Testis (tissue), 3 donors: ENCODE results near the gene NXPH3. TPM values are rescaled to one million over a fixed set of nuclear protein-coding genes. Genes with fewer than 3 reads are reported as not detected.

Experiments used
- DNase-seq: peaks from one replicate; pipeline ENCODE4 v3.0.0-alpha.2; 2019
- H3K27ac ChIP-seq, 2 donors: fragments of 200-600 bp; sonication (generic); one replicate each; pipeline ENCODE4 v1.5.1; 2019
- H3K27me3 ChIP-seq: fragments of 200-600 bp; sonication (generic); one replicate; pipeline ENCODE4 v1.5.1; 2019
- H3K36me3 ChIP-seq: fragments of 200-600 bp; sonication (generic); one replicate; pipeline ENCODE4 v1.5.1; 2017; ENCODE audit warnings: low read depth; ENCODE audit errors: missing control alignments
- H3K4me1 ChIP-seq: fragments of 200-600 bp; sonication (generic); one replicate; pipeline ENCODE4 v1.5.1; 2019
- H3K4me3 ChIP-seq, 2 donors: fragments of 200-600 bp; sonication (generic); one replicate each; pipeline ENCODE4 v1.5.1; 2017 to 2019
- H3K9me3 ChIP-seq: fragments of 200-600 bp; sonication (generic); one replicate; pipeline ENCODE4 v1.5.1; 2017
- CTCF ChIP-seq, 3 experiments: fragments of 450-650 bp in 2 of 3; fragments of 200-600 bp in 1 of 3; sonication (generic) in 1 of 3; IDR thresholded peaks; one replicate each; pipeline ENCODE4 v1.5.1; 2016 to 2019; ENCODE audit warnings: antibody characterized with exemption in 3 of 3, mild to moderate bottlenecking in 2 of 3, moderate library complexity in 1 of 3
- POLR2A ChIP-seq: fragments of 450-650 bp; IDR thresholded peaks from one replicate; pipeline ENCODE4 v1.6.1; 2017; ENCODE audit warnings: antibody characterized with exemption, mild to moderate bottlenecking, moderate library complexity
- WGBS, 2 donors: methylation state at CpG; one replicate each; pipeline ENCODE4 v1.1.5; 2018; 5-methylcytosine and 5-hydroxymethylcytosine counted together
- intact Hi-C: fragments of 100-400 bp; cut with DNase I; formaldehyde crosslinking; loops from one replicate; pipeline ENCODE4 v1.15.1; 2023; ENCODE audit warnings: low total_unique reads
- polyA plus RNA-seq: library from polyadenylated mRNA; stranded (reverse); fragments of 350-450 nt; fragmentation: Illumina TruSeq; extraction: RNeasy Lipid Tissue Mini Kit (QIAGEN cat#74804); gene quantifications from one replicate; pipeline ENCODE4 v1.2.3, GENCODE V29; 2014; ENCODE audit warnings: low read depth, low replicate concordance; ENCODE audit not compliant: insufficient read depth
- total RNA-seq, 2 donors: library from RNA; depleted of rRNA; stranded (reverse); fragments of >200 nt; gene quantifications; one replicate each; pipeline ENCODE4 v1.2.3, GENCODE V29; 2016

Gene NXPH3
- total and polyA plus RNA-seq, 3 donors from 2014 or later = 4.1 to 5.8 (median 5.6) TPM

GRCh38 chr17:49610883-49611584 lies 35.4 kb downstream of the NXPH3 start:
- intact Hi-C loops = no loop called here
- Histone ChIP-seq H3K9me3 (no peaks in the 10 kb centered on the region), H3K4me1 (no peaks in the 10 kb centered on the region), H3K36me3 (no peaks in the 10 kb centered on the region), H3K27me3 (no peaks in the 10 kb centered on the region), H3K4me3 (no peak overlapping the region), H3K27ac (peak overlapping the region in 1 of 2 donors; percentile 31)
- TF ChIP-seq CTCF (IDR thresholded peaks at IDR 0.05) = no peak
- no peak for TF ChIP-seq POLR2A
- WGBS, 2 donors = 67 to 69% methylated on average over 5 of the region's 5 CpGs
- no peak for DNase-seq

- 53 to 71% methylated on average over 1 of the region's 1 CpG for WGBS, 2 donors
- Histone ChIP-seq H3K36me3 (no peaks in the 10 kb centered on the region), H3K27ac (no peak overlapping the region), H3K4me3 (no peak overlapping the region), H3K9me3 (no peaks in the 10 kb centered on the region), H3K27me3 (no peaks in the 10 kb centered on the region), H3K4me1 (peaks cover 7% of the 10 kb centered on the region)
- no peak for DNase-seq
- intact Hi-C loops = no loop called here
- no peak for TF ChIP-seq CTCF (IDR thresholded peaks at IDR 0.05)
- no peak for TF ChIP-seq POLR2A
Measured at GRCh38 chr17:49612726-49613125, 37.1 kb downstream of the NXPH3 start.

- intact Hi-C loops = no loop called here
- DNase-seq = no peak
- 97 to 100% methylated on average over 1 of the region's 1 CpG for WGBS, 2 donors
- Histone ChIP-seq H3K9me3 (no peaks in the 10 kb centered on the region), H3K27ac (no peak overlapping the region), H3K36me3 (no peaks in the 10 kb centered on the region), H3K27me3 (no peaks in the 10 kb centered on the region), H3K4me1 (peaks cover 7% of the 10 kb centered on the region), H3K4me3 (no peak overlapping the region)
- TF ChIP-seq CTCF (IDR thresholded peaks at IDR 0.05) (no peak), POLR2A (no peak)
Measured at GRCh38 chr17:49613182-49613800, 37.6 kb downstream of the NXPH3 start.

GRCh38 chr17:49616086-49616485 lies 40.4 kb downstream of the NXPH3 start:
- no peak overlapping the region for H3K4me3 ChIP-seq
- H3K36me3 ChIP-seq = no peaks in the 10 kb centered on the region
- H3K27me3 ChIP-seq = no peaks in the 10 kb centered on the region
- peaks cover 7% of the 10 kb centered on the region for H3K4me1 ChIP-seq
- TF ChIP-seq POLR2A (no peak), CTCF (IDR thresholded peaks at IDR 0.05) (no peak)
- WGBS, 2 donors = 51 to 61% methylated on average over 3 of the region's 3 CpGs
- intact Hi-C loops = no loop called here
- DNase-seq = no peak
- H3K27ac ChIP-seq = peak overlapping the region in 1 of 2 donors; percentile 47
- no peaks in the 10 kb centered on the region for H3K9me3 ChIP-seq
